Neural cell (in vitro differentiated cells): Measurements from ENCODE around the gene NUF2. TPM values are rescaled to one million over a fixed set of nuclear protein-coding genes. Genes with fewer than 3 reads are reported as not detected.
"Not testable (repeated sequence)": the region's sequence is repeated elsewhere in the genome, so short reads cannot be mapped to it uniquely, and the experiment has no call there.

Experiments
- H2AFZ ChIP-seq: fragments of 200-600, 300-800 bp; sonication (generic), shearing (Covaris generic); 2 replicates; pipeline ENCODE4 v1.6.0; 2014; ENCODE audit warnings: low read depth, mild to moderate bottlenecking, antibody characterized with exemption, low read length, moderate library complexity
- H3F3A ChIP-seq: fragments of 200-600 bp; shearing (Covaris generic); 2 replicates; pipeline ENCODE4 v1.6.1; 2016; ENCODE audit warnings: mild to moderate bottlenecking, moderate library complexity, mixed read lengths, antibody characterized with exemption, low read length; ENCODE audit not compliant: insufficient read depth, poor library complexity, severe bottlenecking
- H3K27ac ChIP-seq: fragments of 200-600, 300-800 bp; sonication (generic), shearing (Covaris generic); 2 replicates; pipeline ENCODE4 v1.5.1; 2014; ENCODE audit warnings: mild to moderate bottlenecking, low read length, moderate library complexity
- H3K27me3 ChIP-seq: fragments of 300-800, 200-600 bp; sonication (generic), shearing (Covaris generic); 2 replicates; pipeline ENCODE4 v1.6.0; 2014; ENCODE audit warnings: mild to moderate bottlenecking, low read depth, low read length, moderate library complexity; ENCODE audit not compliant: insufficient read depth
- H3K36me3 ChIP-seq: fragments of 300-800, 200-600 bp; sonication (generic), shearing (Covaris generic); 2 replicates; pipeline ENCODE4 v1.5.1; 2014; ENCODE audit warnings: mild to moderate bottlenecking, antibody characterized with exemption, low read length, moderate library complexity; ENCODE audit not compliant: insufficient read depth
- H3K4me2 ChIP-seq: fragments of 300-800, 200-600 bp; sonication (generic), shearing (Covaris generic); 2 replicates; pipeline ENCODE4 v1.6.0; 2014; ENCODE audit warnings: mild to moderate bottlenecking, low read length
- H3K4me3 ChIP-seq: fragments of 300-800, 200-600 bp; sonication (generic), shearing (Covaris generic); 2 replicates; pipeline ENCODE4 v1.5.1; 2014; ENCODE audit warnings: mild to moderate bottlenecking, low read length, moderate library complexity
- H3K79me2 ChIP-seq: fragments of 200-600 bp; shearing (Covaris generic); replicated peaks from 2 replicates; pipeline ENCODE4 v1.6.0; 2014; ENCODE audit warnings: mild to moderate bottlenecking, low read length, moderate library complexity; ENCODE audit not compliant: insufficient read depth
- H3K9ac ChIP-seq: fragments of 300-800, 200-600 bp; sonication (generic), shearing (Covaris generic); 2 replicates; pipeline ENCODE4 v1.6.1; 2016; ENCODE audit warnings: mild to moderate bottlenecking, low read length, mixed read lengths
- H3K9me2 ChIP-seq: fragments of 200-600 bp; shearing (Covaris generic); 2 replicates; pipeline ENCODE4 v1.6.1; 2016; ENCODE audit warnings: mild to moderate bottlenecking, low read length, mixed read lengths; ENCODE audit not compliant: insufficient read depth
- H3K9me3 ChIP-seq: fragments of 200-600, 300-800 bp; sonication (generic), shearing (Covaris generic); 2 replicates; pipeline ENCODE4 v1.6.1; 2016; ENCODE audit warnings: mild to moderate bottlenecking, mixed run types, low read length, moderate library complexity, mixed read lengths
- H4K20me1 ChIP-seq: fragments of 200-600 bp; shearing (Covaris generic); 2 replicates; pipeline ENCODE4 v1.6.1; 2016; ENCODE audit warnings: mild to moderate bottlenecking, mixed run types; ENCODE audit not compliant: insufficient read depth
- EP300 ChIP-seq: fragments of 450-650 bp; conservative IDR thresholded peaks from 2 replicates; pipeline ENCODE4 v1.6.1; 2014; ENCODE audit warnings: antibody characterized with exemption, mild to moderate bottlenecking, moderate library complexity; ENCODE audit not compliant: poor library complexity, severe bottlenecking
- EZH2 ChIP-seq: fragments of 200-600, 300-800 bp; shearing (Covaris generic), sonication (generic); IDR thresholded peaks from 2 replicates; pipeline ENCODE4 v1.6.1; 2014; ENCODE audit warnings: antibody characterized with exemption, low read length, borderline replicate concordance, mild to moderate bottlenecking; ENCODE audit not compliant: insufficient read depth, poor library complexity, severe bottlenecking
- MXI1 ChIP-seq: fragments of 450-650 bp; conservative IDR thresholded peaks from 2 replicates; pipeline ENCODE4 v1.6.1; 2014; ENCODE audit warnings: antibody characterized with exemption, mild to moderate bottlenecking; ENCODE audit not compliant: poor library complexity, severe bottlenecking
- POLR2AphosphoS5 ChIP-seq: IDR thresholded peaks from 2 replicates; pipeline ENCODE4 v1.6.1; 2012
- RAD21 ChIP-seq: fragments of 450-650 bp; conservative IDR thresholded peaks from 2 replicates; pipeline ENCODE4 v1.6.1; 2014; ENCODE audit warnings: antibody characterized with exemption, mild to moderate bottlenecking, moderate library complexity
- REST ChIP-seq: IDR thresholded peaks from 2 replicates; pipeline ENCODE4 v1.6.1; 2012; ENCODE audit warnings: borderline replicate concordance
- SMC3 ChIP-seq: fragments of 450-650 bp; conservative IDR thresholded peaks from 2 replicates; pipeline ENCODE4 v1.6.1; 2014; ENCODE audit warnings: antibody characterized with exemption, mild to moderate bottlenecking, moderate library complexity; ENCODE audit not compliant: poor library complexity
- polyA plus RNA-seq: library from polyadenylated mRNA; depleted of rRNA; stranded (reverse); fragments of >200 nt; gene quantifications from 2 replicates; pipeline ENCODE4 v1.2.3, GENCODE V29; 2014
- TF ChIP-seq, protein P1 (sequence below): fragments of 450-650 bp; IDR thresholded peaks from 2 replicates; pipeline ENCODE4 v1.5.1; 2014; ENCODE audit warnings: antibody characterized with exemption, mild to moderate bottlenecking, moderate library complexity; ENCODE audit not compliant: poor library complexity, severe bottlenecking

The NUF2 gene
- polyA plus RNA-seq, 1 donor from 2014 or later = 2.8 TPM

DNA sequence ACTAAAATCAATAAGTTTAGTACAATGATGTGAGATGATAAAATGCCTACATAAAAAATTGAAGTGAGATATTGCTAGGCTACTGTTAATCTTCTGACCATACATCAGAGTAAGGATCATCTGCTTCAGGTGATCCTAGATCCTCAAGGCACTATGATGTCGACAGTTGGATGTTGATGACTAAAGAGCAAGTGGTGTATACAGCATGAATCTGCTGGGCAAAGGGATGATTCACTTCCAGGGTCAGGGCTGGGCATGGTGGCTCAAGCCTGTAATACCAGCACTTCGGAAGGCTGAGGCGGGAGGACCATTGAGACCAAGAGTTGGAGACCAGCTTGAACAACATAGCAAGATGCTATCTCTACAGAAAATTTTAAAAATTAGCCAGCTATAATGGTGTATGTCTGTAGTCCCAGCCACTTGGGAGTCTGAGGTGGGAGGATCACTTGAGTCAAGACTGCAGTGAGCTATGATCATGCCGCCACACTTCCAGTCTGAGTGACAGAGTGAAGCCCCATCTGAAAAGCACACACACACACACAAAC is 24.6 kb downstream of the NUF2 start (continued):
- TF ChIP-seq REST = no peak

GRCh38 chr1:163347106-163347505 is 25.4 kb downstream of the NUF2 start:
- H3K4me3 ChIP-seq = no peak overlapping the region
- no peaks in the 10 kb centered on the region for H3K9me3 ChIP-seq
- no peak for TF ChIP-seq POLR2AphosphoS5
- TF ChIP-seq, protein P1, sequence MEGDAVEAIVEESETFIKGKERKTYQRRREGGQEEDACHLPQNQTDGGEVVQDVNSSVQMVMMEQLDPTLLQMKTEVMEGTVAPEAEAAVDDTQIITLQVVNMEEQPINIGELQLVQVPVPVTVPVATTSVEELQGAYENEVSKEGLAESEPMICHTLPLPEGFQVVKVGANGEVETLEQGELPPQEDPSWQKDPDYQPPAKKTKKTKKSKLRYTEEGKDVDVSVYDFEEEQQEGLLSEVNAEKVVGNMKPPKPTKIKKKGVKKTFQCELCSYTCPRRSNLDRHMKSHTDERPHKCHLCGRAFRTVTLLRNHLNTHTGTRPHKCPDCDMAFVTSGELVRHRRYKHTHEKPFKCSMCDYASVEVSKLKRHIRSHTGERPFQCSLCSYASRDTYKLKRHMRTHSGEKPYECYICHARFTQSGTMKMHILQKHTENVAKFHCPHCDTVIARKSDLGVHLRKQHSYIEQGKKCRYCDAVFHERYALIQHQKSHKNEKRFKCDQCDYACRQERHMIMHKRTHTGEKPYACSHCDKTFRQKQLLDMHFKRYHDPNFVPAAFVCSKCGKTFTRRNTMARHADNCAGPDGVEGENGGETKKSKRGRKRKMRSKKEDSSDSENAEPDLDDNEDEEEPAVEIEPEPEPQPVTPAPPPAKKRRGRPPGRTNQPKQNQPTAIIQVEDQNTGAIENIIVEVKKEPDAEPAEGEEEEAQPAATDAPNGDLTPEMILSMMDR = no peak
- no peak for TF ChIP-seq SMC3
- no peak for TF ChIP-seq MXI1
- no peak for TF ChIP-seq EP300
- H3K9me2 ChIP-seq = no peaks in the 10 kb centered on the region
- H3F3A ChIP-seq = no peaks in the 10 kb centered on the region
- H4K20me1 ChIP-seq = no peaks in the 10 kb centered on the region
- no peaks in the 10 kb centered on the region for H3K27me3 ChIP-seq
- H3K36me3 ChIP-seq = no peaks in the 10 kb centered on the region
- H3K9ac ChIP-seq = no peak overlapping the region
- no peak overlapping the region for H2AFZ ChIP-seq
- H3K27ac ChIP-seq = no peak overlapping the region
- H3K4me2 ChIP-seq = no peak overlapping the region
- no peaks in the 10 kb centered on the region for H3K79me2 ChIP-seq

DNA sequence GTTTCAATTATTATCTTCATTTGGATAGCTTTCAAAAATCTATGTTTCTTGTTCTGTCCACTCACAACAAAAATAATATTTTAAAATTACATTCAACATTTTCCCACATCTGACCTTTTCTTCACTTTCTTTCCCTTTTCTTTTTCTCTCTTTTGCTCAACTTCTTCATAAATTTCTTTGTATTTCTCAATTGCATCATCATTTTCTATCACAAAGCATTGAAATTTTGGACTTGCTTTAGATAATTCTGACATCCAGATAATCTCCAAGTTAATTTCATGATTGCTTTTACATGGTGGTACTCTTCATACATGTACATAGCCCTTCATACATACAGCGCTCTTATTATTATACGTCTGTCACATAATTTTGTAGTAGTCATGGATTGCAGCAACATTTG is 30.2 kb downstream of the NUF2 start:
- no peak overlapping the region for H3K9ac ChIP-seq
- H3F3A ChIP-seq = no peaks in the 10 kb centered on the region
- H3K4me3 ChIP-seq = no peak overlapping the region
- no peaks in the 10 kb centered on the region for H3K27me3 ChIP-seq
- H3K79me2 ChIP-seq = no peaks in the 10 kb centered on the region
- no peaks in the 10 kb centered on the region for H3K9me2 ChIP-seq
- no peak overlapping the region for H2AFZ ChIP-seq
- H3K4me2 ChIP-seq = no peak overlapping the region
- H3K9me3 ChIP-seq = no peaks in the 10 kb centered on the region
- no peaks in the 10 kb centered on the region for H4K20me1 ChIP-seq
- TF ChIP-seq SMC3 = no peak
- no peak for TF ChIP-seq EZH2
- no peak for TF ChIP-seq POLR2AphosphoS5
- H3K27ac ChIP-seq = no peak overlapping the region
- no peaks in the 10 kb centered on the region for H3K36me3 ChIP-seq

- Histone ChIP-seq H3K9ac (no peak overlapping the region), H2AFZ (no peak overlapping the region), H3K9me2 (no peaks in the 10 kb centered on the region), H3F3A (no peaks in the 10 kb centered on the region), H3K9me3 (no peaks in the 10 kb centered on the region), H3K27me3 (no peaks in the 10 kb centered on the region), H3K36me3 (no peaks in the 10 kb centered on the region), H3K4me2 (no peak overlapping the region), H3K4me3 (no peak overlapping the region), H4K20me1 (no peaks in the 10 kb centered on the region), H3K27ac (no peak overlapping the region), H3K79me2 (no peaks in the 10 kb centered on the region)
- TF ChIP-seq, protein P1 = no peak
- TF ChIP-seq EP300 (no peak), RAD21 (no peak)
Observed at GRCh38 chr1:163357378-163357777, 35.6 kb downstream of the NUF2 start.

- H3K4me3 ChIP-seq, H3K9me2 ChIP-seq, H3K36me3 ChIP-seq, H3K9ac ChIP-seq, H3K9me3 ChIP-seq, H2AFZ ChIP-seq, H3K27me3 ChIP-seq, H3K27ac ChIP-seq, H3F3A ChIP-seq, H4K20me1 ChIP-seq, H3K4me2 ChIP-seq, H3K79me2 ChIP-seq: not testable (repeated sequence)
Observed at GRCh38 chr1:163358172-163358571, 36.4 kb downstream of the NUF2 start.
